ENCODE data around the gene KCNK6.

- TF ChIP-seq EZH2 (IDR thresholded peaks at IDR 0.05; ENCODE audit: borderline replicate concordance, low read length) (no peak), CTCF (conservative IDR thresholded peaks at IDR 0.05 in 1 of 2, IDR thresholded peaks at IDR 0.05 in 1 of 2; ENCODE audit: extremely low read depth in 1 of 2, insufficient read depth in 1 of 2, low read depth in 1 of 2, low read length in 2 of 2) (no peak)
Measured at GRCh38 chr19:38329651-38330050, 10.0 kb downstream of the KCNK6 start.

Data from mammary epithelial cell (primary cell).